ENCODE measurements around the gene NAGS.
A peak's percentile ranks its signal among the peaks of the same experiment; 100 is the strongest.

The NAGS gene

GRCh38 chr17:43978078-43978477, 26.3 kb upstream of the NAGS start:
- Histone ChIP-seq H3K27ac (no peak overlapping the region), H3K4me3 (no peak overlapping the region)
- TF ChIP-seq CTCF (IDR thresholded peaks at IDR 0.05): no peak
- DNase-seq (ENCODE audit: low spot score): no peak

- Histone ChIP-seq H3K27ac (no peak overlapping the region), H3K4me3 (no peak overlapping the region)
- TF ChIP-seq CTCF (IDR thresholded peaks at IDR 0.05): no peak
- DNase-seq (ENCODE audit: low spot score): no peak
Measured at GRCh38 chr17:43979011-43979410, 25.4 kb upstream of the NAGS start.

GRCh38 chr17:43979671-43980070, 24.8 kb upstream of the NAGS start:
- Histone ChIP-seq H3K4me3 (no peak overlapping the region), H3K27ac (no peak overlapping the region)
- no peak for TF ChIP-seq CTCF (IDR thresholded peaks at IDR 0.05)
- DNase-seq (ENCODE audit: low spot score): no peak

- no peak overlapping the region for H3K27ac ChIP-seq
- TF ChIP-seq CTCF (IDR thresholded peaks at IDR 0.05): no peak
- DNase-seq (ENCODE audit: low spot score): no peak
- no peak overlapping the region for H3K4me3 ChIP-seq
Measured at GRCh38 chr17:43982171-43982570, 22.3 kb upstream of the NAGS start.

GRCh38 chr17:43983196-43983514, 21.3 kb upstream of the NAGS start:
- Histone ChIP-seq H3K27ac (no peak overlapping the region), H3K4me3 (peak overlapping the region; percentile 66)
- TF ChIP-seq CTCF (IDR thresholded peaks at IDR 0.05): no peak
- DNase-seq (ENCODE audit: low spot score): no peak

- DNase-seq (ENCODE audit: low spot score): no peak
- no peak for TF ChIP-seq CTCF (IDR thresholded peaks at IDR 0.05)
- Histone ChIP-seq H3K27ac (no peak overlapping the region), H3K4me3 (peak overlapping the region; percentile 66)
Measured at GRCh38 chr17:43983515-43984411, 20.7 kb upstream of the NAGS start.

GRCh38 chr17:43984521-43984920, 19.9 kb upstream of the NAGS start:
- no peak overlapping the region for H3K27ac ChIP-seq
- DNase-seq (ENCODE audit: low spot score): no peak
- peak overlapping the region; percentile 66 for H3K4me3 ChIP-seq

More at GRCh38 chr17:43984521-43984920, 19.9 kb upstream of the NAGS start:
- no peak for TF ChIP-seq CTCF (IDR thresholded peaks at IDR 0.05)

Data from coronary artery (tissue), 2 donors.